Loucy (cell line): ENCODE measurements around the gene PRL.

ENCODE experiments used
- H2AFZ ChIP-seq: fragments of 200-600 bp; sonication (generic); 2 replicates; pipeline ENCODE4 v1.6.0; 2016; ENCODE audit warnings: antibody characterized with exemption, mild to moderate bottlenecking, low read length, moderate library complexity
- H3F3A ChIP-seq: fragments of 200-600 bp; 2 replicates; pipeline ENCODE4 v1.6.0; 2016; ENCODE audit warnings: antibody characterized with exemption, low read depth, mild to moderate bottlenecking
- H3K27me3 ChIP-seq: fragments of 200-600 bp; sonication (generic); 2 replicates; pipeline ENCODE4 v1.6.1; 2014; ENCODE audit warnings: low read length, mild to moderate bottlenecking; ENCODE audit not compliant: insufficient read depth, poor library complexity, severe bottlenecking
- H3K36me3 ChIP-seq: fragments of 200-600 bp; sonication (generic); 2 replicates; pipeline ENCODE4 v1.6.1; 2016; ENCODE audit warnings: low read length; ENCODE audit not compliant: insufficient read depth
- H3K4me1 ChIP-seq: fragments of 200-600 bp; sonication (generic); 2 replicates; pipeline ENCODE4 v1.5.1; 2014; ENCODE audit warnings: low read length, mild to moderate bottlenecking; ENCODE audit not compliant: insufficient read depth, poor library complexity, severe bottlenecking
- H3K4me2 ChIP-seq: fragments of 200-600 bp; sonication (generic); 2 replicates; pipeline ENCODE4 v1.6.0; 2014; ENCODE audit warnings: antibody characterized with exemption, low read length, low read depth, mild to moderate bottlenecking; ENCODE audit not compliant: poor library complexity, severe bottlenecking
- H3K4me3 ChIP-seq: fragments of 200-600 bp; sonication (generic); 2 replicates; pipeline ENCODE4 v1.5.1; 2014; ENCODE audit warnings: low read length, mild to moderate bottlenecking, mixed read lengths; ENCODE audit not compliant: poor library complexity, severe bottlenecking
- H3K79me2 ChIP-seq: fragments of 200-600 bp; sonication (generic); 2 replicates; pipeline ENCODE4 v1.6.1; 2014; ENCODE audit warnings: low read length; ENCODE audit not compliant: insufficient read depth
- H3K9ac ChIP-seq: fragments of 200-600 bp; sonication (generic); 2 replicates; pipeline ENCODE4 v1.6.0; 2014; ENCODE audit warnings: mild to moderate bottlenecking, low read depth, low read length, moderate library complexity; ENCODE audit not compliant: poor library complexity, severe bottlenecking
- H3K9me2 ChIP-seq: fragments of 200-600 bp; sonication (generic); replicated peaks from 2 replicates; pipeline ENCODE4 v1.6.1; 2016; ENCODE audit warnings: low read depth, low read length, mixed read lengths
- H3K9me3 ChIP-seq: fragments of 200-600 bp; sonication (generic); 2 replicates; pipeline ENCODE4 v1.6.1; 2014; ENCODE audit warnings: mild to moderate bottlenecking, antibody characterized with exemption, low read length, low read depth; ENCODE audit not compliant: insufficient read depth
- H4K20me1 ChIP-seq: fragments of 200-600 bp; sonication (generic); 2 replicates; pipeline ENCODE4 v1.6.0; 2014; ENCODE audit warnings: antibody characterized with exemption, low read length, mild to moderate bottlenecking; ENCODE audit not compliant: insufficient read depth, poor library complexity, severe bottlenecking
- CTCF ChIP-seq: fragments of 200-600 bp; sonication (generic); conservative IDR thresholded peaks from 2 replicates; pipeline ENCODE4 v1.5.1; 2014; ENCODE audit warnings: mild to moderate bottlenecking, antibody characterized with exemption, low read length
- EZH2phosphoT487 ChIP-seq: fragments of 200-600 bp; IDR thresholded peaks from 2 replicates; pipeline ENCODE4 v1.6.1; 2018; ENCODE audit warnings: antibody characterized with exemption, mild to moderate bottlenecking, moderate library complexity, borderline replicate concordance

The PRL gene

DNA sequence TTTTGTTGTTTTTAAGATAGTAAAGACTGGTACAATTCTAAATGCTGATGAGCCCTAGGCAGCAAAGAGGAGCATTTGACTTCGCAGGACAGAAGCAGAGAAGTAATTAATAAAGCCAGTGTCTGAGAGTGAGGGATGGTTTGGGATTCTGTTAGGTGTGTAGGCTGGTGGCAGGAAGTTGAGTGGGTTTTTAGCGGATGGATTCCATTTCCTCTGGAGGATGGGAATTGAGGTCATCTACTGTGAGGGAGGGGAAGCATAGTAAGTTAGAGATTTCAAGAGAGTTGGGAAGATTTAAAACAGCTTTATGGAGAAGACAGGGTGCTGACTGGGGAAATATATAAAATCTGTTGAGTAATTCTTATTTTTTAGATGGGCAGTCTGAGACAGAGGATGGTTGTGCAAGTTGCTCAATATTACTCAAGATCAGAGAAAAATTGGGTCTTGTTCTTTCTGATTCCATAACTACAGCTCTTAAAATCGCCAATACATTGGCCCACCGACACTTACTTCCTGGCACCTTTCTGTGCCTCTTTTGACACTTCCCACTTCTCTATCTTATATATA is 48.8 kb downstream of the PRL start:
- Histone ChIP-seq H2AFZ (no peak overlapping the region), H4K20me1 (no peaks in the 10 kb centered on the region), H3K9me2 (no peaks in the 10 kb centered on the region), H3K4me2 (peak overlapping the region; percentile 34), H3K79me2 (no peaks in the 10 kb centered on the region), H3K9me3 (no peaks in the 10 kb centered on the region), H3K36me3 (no peaks in the 10 kb centered on the region), H3K27me3 (no peaks in the 10 kb centered on the region), H3K4me1 (peaks cover 19% of the 10 kb centered on the region), H3K4me3 (no peak overlapping the region), H3F3A (peaks cover 3% of the 10 kb centered on the region; the same call in 1 of the 2 replicates), H3K9ac (no peak overlapping the region)
- TF ChIP-seq EZH2phosphoT487 (no peak), CTCF (no peak)

- H3K4me1 ChIP-seq, result no peaks in the 10 kb centered on the region
- TF ChIP-seq CTCF (no peak), EZH2phosphoT487 (no peak)
- no peaks in the 10 kb centered on the region for H3K27me3 ChIP-seq
- H3K9me3 ChIP-seq, result no peaks in the 10 kb centered on the region
- H3K79me2 ChIP-seq, result no peaks in the 10 kb centered on the region
- no peak overlapping the region for H2AFZ ChIP-seq
- H3K4me3 ChIP-seq, result no peak overlapping the region
- H3K4me2 ChIP-seq, result no peak overlapping the region
- no peaks in the 10 kb centered on the region for H3K36me3 ChIP-seq
- no peaks in the 10 kb centered on the region for H4K20me1 ChIP-seq
- H3K9ac ChIP-seq, result no peak overlapping the region
- H3F3A ChIP-seq, result no peaks in the 10 kb centered on the region
- H3K9me2 ChIP-seq, result no peaks in the 10 kb centered on the region
These were observed 56.8 kb downstream of the PRL start for GRCh38 chr6:22240025-22240424.

DNA sequence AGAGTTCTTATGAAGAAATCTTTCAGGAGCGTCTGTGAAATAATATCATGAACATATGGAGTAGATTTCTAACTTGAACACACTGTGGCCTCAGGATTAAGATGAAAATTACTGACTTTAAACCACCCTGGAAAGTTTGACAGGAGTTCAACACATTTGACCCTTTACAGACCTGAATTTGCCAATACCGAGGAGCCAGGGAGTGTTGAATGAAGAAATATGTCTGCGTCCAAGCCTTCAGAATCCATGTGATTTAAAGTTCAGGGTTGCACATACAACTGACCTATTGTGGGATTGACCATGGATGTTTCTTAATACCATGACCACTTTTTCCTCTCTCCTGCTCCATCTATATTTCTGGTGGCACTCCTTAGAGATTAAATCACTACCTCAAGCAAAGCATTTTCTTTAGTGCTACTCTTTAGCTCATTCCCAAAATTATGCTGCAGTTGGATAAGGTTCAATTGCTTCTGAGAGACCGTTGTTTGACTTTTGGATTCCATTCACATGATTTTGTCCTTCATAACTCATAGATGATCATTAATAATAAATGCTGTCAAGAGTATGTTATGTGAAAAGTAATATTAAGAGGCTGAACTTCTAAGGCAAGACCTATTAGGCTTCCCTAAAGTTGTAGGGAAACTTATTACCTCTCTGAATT is 57.4 kb downstream of the PRL start:
- H3K9me2 ChIP-seq, result no peaks in the 10 kb centered on the region
- H2AFZ ChIP-seq, result no peak overlapping the region
- no peaks in the 10 kb centered on the region for H3K4me1 ChIP-seq
- no peaks in the 10 kb centered on the region for H3K27me3 ChIP-seq
- no peaks in the 10 kb centered on the region for H4K20me1 ChIP-seq
- no peaks in the 10 kb centered on the region for H3F3A ChIP-seq
- H3K9me3 ChIP-seq, result no peaks in the 10 kb centered on the region
- TF ChIP-seq EZH2phosphoT487 (no peak), CTCF (no peak)
- H3K9ac ChIP-seq, result no peak overlapping the region
- no peaks in the 10 kb centered on the region for H3K36me3 ChIP-seq
- no peak overlapping the region for H3K4me3 ChIP-seq
- H3K79me2 ChIP-seq, result no peaks in the 10 kb centered on the region
- H3K4me2 ChIP-seq, result no peak overlapping the region
